ENCODE data around the gene SETX.

DNA sequence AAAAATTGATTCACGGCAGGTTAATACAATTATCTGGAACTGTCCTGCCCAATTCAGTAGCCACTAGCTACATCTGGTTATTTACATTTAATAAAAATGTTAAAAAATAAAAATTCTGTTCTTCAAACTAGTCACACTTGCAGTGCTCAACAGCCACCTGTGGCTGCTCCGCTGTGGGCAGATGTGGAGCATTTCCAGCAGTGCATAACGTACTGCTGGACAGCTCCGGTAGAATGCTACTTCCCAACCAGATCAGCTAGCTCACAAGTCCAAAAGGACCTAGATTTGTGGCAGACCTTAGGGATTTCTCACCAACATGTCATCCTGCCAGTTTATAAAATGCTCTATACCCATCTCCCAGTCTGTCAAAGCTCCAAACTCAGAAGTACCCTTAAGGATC is 42.8 kb downstream of the SETX start:
- TF ChIP-seq, protein P1, sequence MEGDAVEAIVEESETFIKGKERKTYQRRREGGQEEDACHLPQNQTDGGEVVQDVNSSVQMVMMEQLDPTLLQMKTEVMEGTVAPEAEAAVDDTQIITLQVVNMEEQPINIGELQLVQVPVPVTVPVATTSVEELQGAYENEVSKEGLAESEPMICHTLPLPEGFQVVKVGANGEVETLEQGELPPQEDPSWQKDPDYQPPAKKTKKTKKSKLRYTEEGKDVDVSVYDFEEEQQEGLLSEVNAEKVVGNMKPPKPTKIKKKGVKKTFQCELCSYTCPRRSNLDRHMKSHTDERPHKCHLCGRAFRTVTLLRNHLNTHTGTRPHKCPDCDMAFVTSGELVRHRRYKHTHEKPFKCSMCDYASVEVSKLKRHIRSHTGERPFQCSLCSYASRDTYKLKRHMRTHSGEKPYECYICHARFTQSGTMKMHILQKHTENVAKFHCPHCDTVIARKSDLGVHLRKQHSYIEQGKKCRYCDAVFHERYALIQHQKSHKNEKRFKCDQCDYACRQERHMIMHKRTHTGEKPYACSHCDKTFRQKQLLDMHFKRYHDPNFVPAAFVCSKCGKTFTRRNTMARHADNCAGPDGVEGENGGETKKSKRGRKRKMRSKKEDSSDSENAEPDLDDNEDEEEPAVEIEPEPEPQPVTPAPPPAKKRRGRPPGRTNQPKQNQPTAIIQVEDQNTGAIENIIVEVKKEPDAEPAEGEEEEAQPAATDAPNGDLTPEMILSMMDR (conservative IDR thresholded peaks at IDR 0.05; ENCODE audit: low read depth, low read length), result no peak
- TF ChIP-seq EZH2 (IDR thresholded peaks at IDR 0.05; ENCODE audit: low read length, unreplicated experiment), result no peak
